Activated naive CD8-positive, alpha-beta T cell treated with anti-CD3 and anti-CD28 coated beads, Interleukin-2, amount 50 U/mL, for 24 hours (primary cell): ENCODE measurements around the gene GNG2.
A peak's percentile ranks its signal among the peaks of the same experiment; 100 is the strongest.

ENCODE experiments used
- ATAC-seq: fragments of 150-1000 bp; cut with Tn5 transposase; one replicate; pipeline ENCODE4 v1.10.0; 2021
- DNase-seq: peaks from one replicate; pipeline ENCODE4 v3.0.0; 2021
- H3K27ac Mint-ChIP-seq: one replicate; pipeline ENCODE4 v1.8.0; 2021; ENCODE audit warnings: mild to moderate bottlenecking, mixed read lengths
- H3K27me3 Mint-ChIP-seq: one replicate; pipeline ENCODE4 v1.8.0; 2021; ENCODE audit warnings: mixed read lengths
- H3K36me3 Mint-ChIP-seq: one replicate; pipeline ENCODE4 v1.8.0; 2021; ENCODE audit warnings: low read depth, mixed read lengths
- H3K4me1 Mint-ChIP-seq: one replicate; pipeline ENCODE4 v1.8.0; 2021; ENCODE audit warnings: mixed read lengths
- H3K4me3 Mint-ChIP-seq: one replicate; pipeline ENCODE4 v1.8.0; 2021; ENCODE audit warnings: mild to moderate bottlenecking, moderate library complexity, mixed read lengths
- H3K9me3 Mint-ChIP-seq: one replicate; pipeline ENCODE4 v1.8.0; 2021; ENCODE audit warnings: mixed read lengths

Gene GNG2

GRCh38 chr14:51996148-51996746 is 135.8 kb downstream of the GNG2 start:
- H3K27me3 Mint-ChIP-seq, result no peaks in the 10 kb centered on the region
- DNase-seq, result no peak
- peaks cover 31% of the 10 kb centered on the region for H3K4me1 Mint-ChIP-seq
- H3K36me3 Mint-ChIP-seq, result peaks cover 54% of the 10 kb centered on the region
- no peak for ATAC-seq
- H3K9me3 Mint-ChIP-seq, result no peaks in the 10 kb centered on the region
- no peak overlapping the region for H3K27ac Mint-ChIP-seq
- no peak overlapping the region for H3K4me3 Mint-ChIP-seq

- no peak overlapping the region for H3K4me3 Mint-ChIP-seq
These were observed 137.9 kb downstream of the GNG2 start for GRCh38 chr14:51998348-51998747.

GRCh38 chr14:51999084-51999483 is 138.7 kb downstream of the GNG2 start:
- H3K27me3 Mint-ChIP-seq, result no peaks in the 10 kb centered on the region
- peaks cover 10% of the 10 kb centered on the region for H3K4me1 Mint-ChIP-seq
- DNase-seq (no peak), ATAC-seq (no peak)
- no peak overlapping the region for H3K27ac Mint-ChIP-seq
- H3K4me3 Mint-ChIP-seq, result no peak overlapping the region
- H3K36me3 Mint-ChIP-seq, result peaks cover 51% of the 10 kb centered on the region
- H3K9me3 Mint-ChIP-seq, result no peaks in the 10 kb centered on the region

More at GRCh38 chr14:51998348-51998747, 137.9 kb downstream of the GNG2 start:
- peaks cover 56% of the 10 kb centered on the region for H3K36me3 Mint-ChIP-seq
- DNase-seq, result no peak
- H3K9me3 Mint-ChIP-seq, result no peaks in the 10 kb centered on the region
- H3K4me1 Mint-ChIP-seq, result peaks cover 16% of the 10 kb centered on the region
- H3K27me3 Mint-ChIP-seq, result no peaks in the 10 kb centered on the region
- no peak for ATAC-seq
- no peak overlapping the region for H3K27ac Mint-ChIP-seq

GRCh38 chr14:52000019-52000582 is 139.7 kb downstream of the GNG2 start:
- peak overlapping the region; percentile 7 for H3K27ac Mint-ChIP-seq
- peaks cover 5% of the 10 kb centered on the region for H3K4me1 Mint-ChIP-seq
- no peak overlapping the region for H3K4me3 Mint-ChIP-seq
- DNase-seq (no peak), ATAC-seq (peak; percentile 28)
- peaks cover 55% of the 10 kb centered on the region for H3K36me3 Mint-ChIP-seq
- no peaks in the 10 kb centered on the region for H3K27me3 Mint-ChIP-seq
- H3K9me3 Mint-ChIP-seq, result no peaks in the 10 kb centered on the region

- peaks cover 5% of the 10 kb centered on the region for H3K4me1 Mint-ChIP-seq
- H3K4me3 Mint-ChIP-seq, result no peak overlapping the region
- DNase-seq (no peak), ATAC-seq (no peak)
- H3K36me3 Mint-ChIP-seq, result peaks cover 58% of the 10 kb centered on the region
- no peaks in the 10 kb centered on the region for H3K27me3 Mint-ChIP-seq
- no peak overlapping the region for H3K27ac Mint-ChIP-seq
- no peaks in the 10 kb centered on the region for H3K9me3 Mint-ChIP-seq
These were observed 140.3 kb downstream of the GNG2 start for GRCh38 chr14:52000696-52001095.

- H3K27ac Mint-ChIP-seq, result no peak overlapping the region
- H3K27me3 Mint-ChIP-seq, result no peaks in the 10 kb centered on the region
- H3K36me3 Mint-ChIP-seq, result peaks cover 60% of the 10 kb centered on the region
- DNase-seq (no peak), ATAC-seq (no peak)
- no peak overlapping the region for H3K4me3 Mint-ChIP-seq
- H3K9me3 Mint-ChIP-seq, result no peaks in the 10 kb centered on the region
- no peaks in the 10 kb centered on the region for H3K4me1 Mint-ChIP-seq
These were observed 142.1 kb downstream of the GNG2 start for GRCh38 chr14:52002542-52002941.

GRCh38 chr14:52003324-52003723 is 142.9 kb downstream of the GNG2 start:
- DNase-seq, result no peak
- no peaks in the 10 kb centered on the region for H3K4me1 Mint-ChIP-seq
- no peak for ATAC-seq
- H3K36me3 Mint-ChIP-seq, result peaks cover 67% of the 10 kb centered on the region
- no peaks in the 10 kb centered on the region for H3K9me3 Mint-ChIP-seq
- no peaks in the 10 kb centered on the region for H3K27me3 Mint-ChIP-seq
- no peak overlapping the region for H3K4me3 Mint-ChIP-seq
- H3K27ac Mint-ChIP-seq, result no peak overlapping the region

- peaks cover 65% of the 10 kb centered on the region for H3K36me3 Mint-ChIP-seq
- no peaks in the 10 kb centered on the region for H3K27me3 Mint-ChIP-seq
- H3K4me1 Mint-ChIP-seq, result no peaks in the 10 kb centered on the region
- H3K4me3 Mint-ChIP-seq, result no peak overlapping the region
- no peak overlapping the region for H3K27ac Mint-ChIP-seq
- no peak for ATAC-seq
- H3K9me3 Mint-ChIP-seq, result no peaks in the 10 kb centered on the region
- no peak for DNase-seq
These were observed 145.2 kb downstream of the GNG2 start for GRCh38 chr14:52005625-52006024.

GRCh38 chr14:52006361-52006760 is 145.9 kb downstream of the GNG2 start:
- Mint-ChIP-seq H3K9me3 (no peaks in the 10 kb centered on the region), H3K4me3 (no peak overlapping the region), H3K27ac (no peak overlapping the region), H3K36me3 (peaks cover 67% of the 10 kb centered on the region), H3K4me1 (no peaks in the 10 kb centered on the region), H3K27me3 (no peaks in the 10 kb centered on the region)
- DNase-seq (no peak), ATAC-seq (no peak)

- Mint-ChIP-seq H3K9me3 (no peaks in the 10 kb centered on the region), H3K27ac (no peak overlapping the region), H3K27me3 (no peaks in the 10 kb centered on the region), H3K4me1 (no peaks in the 10 kb centered on the region), H3K4me3 (no peak overlapping the region), H3K36me3 (peaks cover 61% of the 10 kb centered on the region)
- ATAC-seq (no peak), DNase-seq (no peak)
These were observed 146.8 kb downstream of the GNG2 start for GRCh38 chr14:52007211-52007610.

GRCh38 chr14:52007637-52008036 is 147.2 kb downstream of the GNG2 start:
- ATAC-seq (no peak), DNase-seq (no peak)
- H3K27me3 Mint-ChIP-seq, result no peaks in the 10 kb centered on the region
- H3K36me3 Mint-ChIP-seq, result peaks cover 57% of the 10 kb centered on the region
- H3K4me3 Mint-ChIP-seq, result no peak overlapping the region
- no peaks in the 10 kb centered on the region for H3K4me1 Mint-ChIP-seq
- no peaks in the 10 kb centered on the region for H3K9me3 Mint-ChIP-seq
- H3K27ac Mint-ChIP-seq, result no peak overlapping the region

- peaks cover 55% of the 10 kb centered on the region for H3K36me3 Mint-ChIP-seq
- no peaks in the 10 kb centered on the region for H3K27me3 Mint-ChIP-seq
- DNase-seq, result no peak
- no peaks in the 10 kb centered on the region for H3K4me1 Mint-ChIP-seq
- H3K27ac Mint-ChIP-seq, result no peak overlapping the region
- no peaks in the 10 kb centered on the region for H3K9me3 Mint-ChIP-seq
- no peak for ATAC-seq
- no peak overlapping the region for H3K4me3 Mint-ChIP-seq
These were observed 147.7 kb downstream of the GNG2 start for GRCh38 chr14:52008136-52008535.

GRCh38 chr14:52010173-52010693 is 149.8 kb downstream of the GNG2 start:
- ATAC-seq, result no peak
- no peak overlapping the region for H3K4me3 Mint-ChIP-seq
- no peaks in the 10 kb centered on the region for H3K9me3 Mint-ChIP-seq
- H3K27me3 Mint-ChIP-seq, result no peaks in the 10 kb centered on the region
- H3K36me3 Mint-ChIP-seq, result peaks cover 46% of the 10 kb centered on the region
- H3K27ac Mint-ChIP-seq, result no peak overlapping the region
- H3K4me1 Mint-ChIP-seq, result no peaks in the 10 kb centered on the region
- no peak for DNase-seq

- no peak overlapping the region for H3K4me3 Mint-ChIP-seq
These were observed 151.1 kb downstream of the GNG2 start for GRCh38 chr14:52011523-52011922.

GRCh38 chr14:52012635-52013034 is 152.2 kb downstream of the GNG2 start:
- Mint-ChIP-seq H3K9me3 (no peaks in the 10 kb centered on the region), H3K4me1 (no peaks in the 10 kb centered on the region), H3K4me3 (no peak overlapping the region), H3K27ac (no peak overlapping the region), H3K36me3 (peaks cover 27% of the 10 kb centered on the region), H3K27me3 (peaks cover 6% of the 10 kb centered on the region)
- ATAC-seq, result no peak
- no peak for DNase-seq

More at GRCh38 chr14:52011523-52011922, 151.1 kb downstream of the GNG2 start:
- no peaks in the 10 kb centered on the region for H3K4me1 Mint-ChIP-seq
- H3K36me3 Mint-ChIP-seq, result peaks cover 33% of the 10 kb centered on the region
- DNase-seq (no peak), ATAC-seq (no peak)
- H3K9me3 Mint-ChIP-seq, result no peaks in the 10 kb centered on the region
- peaks cover 1% of the 10 kb centered on the region for H3K27me3 Mint-ChIP-seq
- H3K27ac Mint-ChIP-seq, result no peak overlapping the region
